GM10847 (cell line): ENCODE measurements around the gene CCDC172.

Experiments used
- POLR2A ChIP-seq: IDR thresholded peaks from 2 replicates; pipeline ENCODE4 v1.6.1; 2011; ENCODE audit not compliant: insufficient read length; ENCODE audit errors: extremely low read depth

CCDC172 gene

DNA sequence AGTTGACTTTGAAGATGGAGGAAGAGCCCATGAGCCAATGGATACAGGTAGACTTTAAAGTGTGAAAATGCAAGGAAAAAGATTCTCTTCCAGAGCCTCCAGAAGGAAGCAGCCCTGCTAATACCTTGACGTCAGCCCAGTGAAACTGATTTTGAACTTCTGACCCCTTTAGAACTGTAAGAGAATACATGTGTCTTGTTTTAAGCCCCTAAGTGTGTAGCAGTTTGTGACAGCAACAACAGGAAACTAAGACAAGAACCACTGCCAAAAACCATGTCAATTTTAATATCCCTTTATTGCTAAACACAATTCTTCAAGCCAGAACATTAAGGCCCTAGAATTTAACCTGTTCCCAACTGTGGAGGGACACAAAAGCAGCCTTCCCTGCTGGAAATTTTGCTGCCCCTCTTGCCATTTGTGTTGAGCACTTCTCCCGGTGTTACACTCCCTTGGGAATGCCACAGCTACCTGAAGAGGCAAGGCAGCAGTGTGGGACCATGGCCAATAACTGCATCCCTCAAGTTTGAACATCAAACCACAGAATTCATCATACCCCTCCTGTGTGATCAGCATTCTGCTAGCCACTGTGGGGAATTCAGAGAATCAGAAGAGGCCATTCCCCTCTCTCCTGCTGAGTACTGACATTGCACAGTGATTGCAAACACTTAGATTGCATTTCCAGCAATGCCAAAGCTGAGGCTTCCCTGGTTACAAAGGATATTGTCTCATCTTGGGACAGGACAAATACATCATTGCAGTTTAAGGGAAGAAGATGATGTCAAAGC is 12.3 kb upstream of the CCDC172 start:
- TF ChIP-seq POLR2A, result no peak

DNA sequence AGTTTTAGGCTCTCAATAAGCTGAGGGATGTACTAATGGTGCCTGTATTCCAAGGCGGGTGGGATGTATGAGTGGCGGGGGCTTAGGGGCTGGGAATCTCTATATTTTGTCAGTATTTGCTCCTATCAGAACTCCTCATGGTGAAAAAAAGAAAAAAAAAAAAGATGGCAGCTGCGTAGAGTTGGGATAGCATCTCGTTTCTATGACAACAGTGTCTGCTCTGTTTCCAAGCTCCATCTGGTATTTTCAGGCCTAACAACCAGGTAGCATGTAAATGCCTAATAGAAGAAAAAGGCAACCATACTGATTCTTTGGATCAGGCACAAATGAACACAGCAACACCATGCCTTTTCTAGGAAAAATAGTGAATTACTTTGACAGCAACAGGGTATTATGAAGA is 11.7 kb upstream of the CCDC172 start:
- no peak for TF ChIP-seq POLR2A

DNA sequence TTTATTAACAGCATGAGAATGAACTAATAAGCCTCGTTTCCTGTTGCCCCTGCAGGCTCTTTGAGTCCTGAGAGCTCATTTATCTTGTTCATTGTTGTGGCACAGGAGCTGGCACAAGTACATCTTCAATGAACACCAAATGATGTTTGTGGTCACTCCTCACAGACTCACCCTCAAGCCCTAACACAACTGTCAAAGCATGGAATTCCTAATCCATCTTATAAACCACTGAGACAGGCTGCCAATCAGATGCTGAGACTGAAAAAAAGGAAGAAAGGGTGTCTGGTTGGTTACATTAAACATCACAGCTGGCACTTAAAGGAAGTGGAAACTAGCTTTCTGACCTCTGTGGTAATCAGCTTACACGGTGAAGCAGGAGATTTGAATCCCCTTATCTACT is 7.7 kb upstream of the CCDC172 start:
- no peak for TF ChIP-seq POLR2A

DNA sequence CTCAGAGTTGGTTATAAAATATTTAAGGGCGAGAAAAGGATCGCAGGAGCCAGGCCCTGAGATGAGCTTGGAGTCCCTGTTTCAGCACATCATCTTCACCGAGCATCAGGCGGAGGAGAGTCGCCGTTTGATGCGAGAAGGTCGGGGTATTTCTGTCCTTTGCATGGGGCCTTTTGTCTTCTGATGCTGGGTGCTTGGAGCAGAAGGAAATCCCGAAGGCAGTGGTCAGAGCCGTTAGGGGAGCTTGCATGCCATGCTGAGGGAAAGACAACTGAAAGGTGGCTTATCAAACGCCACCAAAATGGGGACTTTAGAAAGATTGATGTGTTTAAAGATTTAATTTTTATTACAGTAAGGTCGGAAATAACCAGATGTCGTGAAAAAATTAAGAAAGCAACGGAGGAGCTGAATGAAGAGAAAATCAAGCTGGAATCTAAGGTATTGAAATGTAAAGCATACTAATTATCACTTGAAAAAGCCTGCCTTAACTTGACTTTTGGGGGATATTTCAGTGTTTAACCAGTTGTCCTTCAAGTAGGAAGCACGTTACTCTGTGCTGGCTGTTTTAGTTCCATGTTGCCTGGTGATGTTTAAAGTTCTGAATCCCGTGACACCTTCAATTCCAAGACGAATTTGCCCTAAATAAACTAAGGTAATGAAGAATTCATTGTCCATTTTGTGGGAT is 845 bp downstream of the CCDC172 start:
- TF ChIP-seq POLR2A, result no peak

DNA sequence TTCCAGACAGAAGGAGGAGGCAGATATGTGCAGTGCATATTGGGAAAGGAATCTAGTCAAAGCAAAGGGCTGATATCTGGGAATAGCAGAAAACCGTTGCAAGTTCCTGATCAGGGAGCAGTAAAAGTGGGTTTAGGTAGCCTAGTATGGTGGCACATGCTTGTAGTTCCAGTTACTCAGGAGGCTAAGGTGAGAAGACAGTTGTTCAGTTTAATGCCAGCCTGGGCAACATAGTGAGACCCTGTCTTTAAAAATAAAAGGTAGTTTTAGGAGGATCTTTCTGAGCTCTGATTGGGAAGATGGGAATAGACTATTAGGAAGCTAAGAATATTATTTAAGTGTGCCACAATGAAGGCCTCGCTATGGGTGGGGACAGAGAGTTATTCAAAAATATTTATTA is 1.7 kb downstream of the CCDC172 start:
- TF ChIP-seq POLR2A, result no peak

DNA sequence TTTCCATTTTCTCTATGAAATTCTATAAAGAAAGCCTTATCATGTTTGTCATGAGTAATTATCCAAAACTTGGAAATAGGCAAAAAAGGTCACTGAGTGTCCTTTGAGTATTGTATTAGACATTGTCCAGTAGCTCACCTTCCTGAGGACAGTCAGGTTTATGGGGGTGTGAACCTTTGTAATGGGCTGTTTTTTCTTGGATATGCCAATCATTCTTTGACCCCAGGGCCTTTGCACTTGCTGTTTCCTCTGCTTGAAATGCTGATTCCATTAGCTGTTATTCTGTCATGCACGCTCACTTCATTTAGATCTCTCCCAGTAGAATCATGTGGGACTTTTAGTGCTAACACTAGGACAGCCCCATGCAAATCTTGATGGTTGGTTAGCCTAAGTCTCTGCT is 4.9 kb downstream of the CCDC172 start:
- no peak for TF ChIP-seq POLR2A

GRCh38 chr10:116331815-116332214 is 7.6 kb downstream of the CCDC172 start:
- TF ChIP-seq POLR2A, result no peak

GRCh38 chr10:116336866-116337265 is 12.6 kb downstream of the CCDC172 start:
- no peak for TF ChIP-seq POLR2A

DNA sequence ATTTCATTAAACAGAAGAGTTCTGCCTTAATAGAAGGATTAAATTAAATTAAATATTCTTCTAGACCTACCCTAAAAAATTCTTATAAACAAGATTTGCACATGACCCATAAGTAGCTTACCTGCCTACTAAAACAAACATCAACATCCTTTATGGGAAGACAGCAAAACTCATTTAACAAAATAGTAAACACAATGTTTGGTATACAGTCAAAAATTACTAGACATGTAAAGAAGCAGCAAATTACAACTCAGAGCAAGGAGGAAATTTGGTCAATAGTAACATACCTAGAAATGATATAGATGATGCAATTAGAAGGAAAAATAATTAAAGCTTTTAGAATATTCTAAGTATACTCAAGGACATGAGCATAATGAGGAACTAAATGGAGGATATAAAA is 27.9 kb downstream of the CCDC172 start:
- TF ChIP-seq POLR2A, result no peak

DNA sequence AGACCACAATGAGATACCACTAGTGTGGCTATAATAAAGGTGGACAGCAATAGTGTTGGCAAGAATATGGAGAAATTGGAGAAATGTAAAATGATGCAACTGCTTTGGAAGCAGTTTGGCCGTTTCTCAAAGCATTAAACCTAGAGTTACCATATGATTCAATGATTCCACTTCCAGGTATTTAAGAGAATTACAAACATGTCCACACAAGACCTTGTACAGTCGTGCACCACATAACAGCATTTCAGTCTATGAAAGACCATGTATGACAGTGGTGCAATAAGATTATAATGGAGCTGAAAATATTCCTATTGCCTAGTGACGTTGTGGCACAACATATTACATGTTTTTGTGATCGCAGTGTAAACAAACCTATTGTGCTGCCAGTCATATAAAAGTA is 29.6 kb downstream of the CCDC172 start:
- no peak for TF ChIP-seq POLR2A

GRCh38 chr10:116355341-116355740 is 31.1 kb downstream of the CCDC172 start:
- no peak for TF ChIP-seq POLR2A

- TF ChIP-seq POLR2A, result no peak
Measured at GRCh38 chr10:116356833-116357232, 32.6 kb downstream of the CCDC172 start.

DNA sequence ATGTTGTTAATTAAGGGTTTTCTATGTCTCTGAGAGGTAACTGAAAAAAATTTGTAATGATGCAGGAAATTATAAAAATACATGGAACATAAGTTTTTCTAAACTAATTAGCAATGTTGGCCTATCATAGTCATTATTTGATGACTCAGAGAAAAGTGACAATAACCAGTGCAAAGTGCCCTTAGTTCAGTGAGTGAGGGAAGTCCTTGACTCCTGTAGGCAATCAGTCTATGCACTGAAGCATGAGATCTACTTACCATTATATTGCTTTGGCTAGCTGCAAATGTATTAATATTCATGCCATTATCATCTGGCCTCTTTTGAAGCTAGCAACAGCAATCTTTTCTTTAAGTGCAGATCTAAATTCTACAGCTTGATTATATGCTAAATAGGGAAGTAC is 40.6 kb downstream of the CCDC172 start:
- TF ChIP-seq POLR2A, result no peak

GRCh38 chr10:116371737-116372136 is 47.5 kb downstream of the CCDC172 start:
- TF ChIP-seq POLR2A, result no peak

GRCh38 chr10:116382290-116382689 is 58.0 kb downstream of the CCDC172 start:
- TF ChIP-seq POLR2A, result no peak

GRCh38 chr10:116385311-116385710 is 61.1 kb downstream of the CCDC172 start:
- TF ChIP-seq POLR2A, result no peak
